DOHH2 (cell line): ENCODE data around the gene TFR2.

Experiments
- H3F3A ChIP-seq: fragments of 200-600 bp; sonication (generic), shearing (Covaris generic); 2 replicates; pipeline ENCODE4 v1.6.0; 2016; ENCODE audit warnings: antibody characterized with exemption, mild to moderate bottlenecking; ENCODE audit not compliant: control insufficient read depth, insufficient read depth
- H3K27ac ChIP-seq: fragments of 200-600 bp; sonication (generic); 2 replicates; pipeline ENCODE4 v1.5.1; 2014; ENCODE audit warnings: low read depth, mild to moderate bottlenecking, low read length, moderate library complexity
- H3K27me3 ChIP-seq: fragments of 200-600 bp; sonication (generic); 2 replicates; pipeline ENCODE4 v1.6.1; 2014; ENCODE audit warnings: mild to moderate bottlenecking, low read length, mixed read lengths; ENCODE audit not compliant: control insufficient read depth
- H3K36me3 ChIP-seq: fragments of 200-600 bp; sonication (generic); 2 replicates; pipeline ENCODE4 v1.6.1; 2014; ENCODE audit warnings: mild to moderate bottlenecking, low read length, moderate library complexity, mixed read lengths; ENCODE audit not compliant: control insufficient read depth
- H3K4me1 ChIP-seq: fragments of 200-600 bp; sonication (generic); 2 replicates; pipeline ENCODE4 v1.6.1; 2014; ENCODE audit warnings: mild to moderate bottlenecking, low read length, mixed read lengths; ENCODE audit not compliant: control insufficient read depth
- H3K4me2 ChIP-seq: fragments of 200-600 bp; sonication (generic); 2 replicates; pipeline ENCODE4 v1.6.0; 2014; ENCODE audit warnings: mild to moderate bottlenecking, low read length, moderate library complexity
- H3K4me3 ChIP-seq: fragments of 200-600 bp; sonication (generic); 2 replicates; pipeline ENCODE4 v1.5.1; 2014; ENCODE audit warnings: mild to moderate bottlenecking, low read length, mixed read lengths
- H3K79me2 ChIP-seq: fragments of 200-600 bp; sonication (generic); 2 replicates; pipeline ENCODE4 v1.6.1; 2014; ENCODE audit warnings: mild to moderate bottlenecking, low read length, mixed read lengths; ENCODE audit not compliant: control insufficient read depth
- H3K9me2 ChIP-seq: fragments of 200-600 bp; sonication (generic); replicated peaks from 2 replicates; pipeline ENCODE4 v1.6.1; 2014; ENCODE audit warnings: mild to moderate bottlenecking, low read length, mixed read lengths; ENCODE audit not compliant: control insufficient read depth
- H3K9me3 ChIP-seq: fragments of 200-600 bp; sonication (generic); 2 replicates; pipeline ENCODE4 v1.6.1; 2014; ENCODE audit warnings: antibody characterized with exemption, low read length, mixed read lengths; ENCODE audit not compliant: control insufficient read depth, insufficient read depth
- H4K20me1 ChIP-seq: fragments of 200-600 bp; sonication (generic); 2 replicates; pipeline ENCODE4 v1.6.0; 2014; ENCODE audit warnings: low read depth, mild to moderate bottlenecking, antibody characterized with exemption, low read length, moderate library complexity; ENCODE audit not compliant: control insufficient read depth, insufficient read depth
- EZH2phosphoT487 ChIP-seq: fragments of 200-600 bp; sonication (generic); IDR thresholded peaks from 2 replicates; pipeline ENCODE4 v1.6.1; 2017; ENCODE audit warnings: borderline replicate concordance, mild to moderate bottlenecking, antibody characterized with exemption, low read length, moderate library complexity, mixed read lengths
- TF ChIP-seq, protein P1 (sequence below): fragments of 200-600 bp; sonication (generic); IDR thresholded peaks from one replicate; pipeline ENCODE4 v1.5.1; 2014; ENCODE audit warnings: antibody characterized with exemption, mild to moderate bottlenecking, low read depth, low read length; ENCODE audit not compliant: poor library complexity, severe bottlenecking

The TFR2 gene

DNA sequence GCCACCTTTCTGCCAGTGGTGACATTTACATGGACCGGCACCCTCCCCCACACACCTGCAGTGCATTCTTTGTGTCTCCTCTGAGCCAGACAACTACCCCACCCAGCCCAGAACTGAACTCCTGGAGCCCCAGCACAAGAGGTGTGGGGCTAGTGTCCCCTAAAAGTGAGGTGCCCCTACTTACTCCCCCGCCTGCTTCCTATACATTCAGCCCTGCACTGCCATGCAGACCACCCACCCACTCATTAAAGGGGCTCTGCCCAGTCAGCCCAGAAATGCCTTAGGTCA is 69.6 kb downstream of the TFR2 start:
- no peaks in the 10 kb centered on the region for H3K79me2 ChIP-seq
- H3K36me3 ChIP-seq = peaks cover 24% of the 10 kb centered on the region
- peaks cover 11% of the 10 kb centered on the region for H3K27me3 ChIP-seq
- H3K9me2 ChIP-seq = no peaks in the 10 kb centered on the region
- peaks cover 34% of the 10 kb centered on the region for H3K4me1 ChIP-seq
- H3K4me3 ChIP-seq = no peak overlapping the region
- H3K4me2 ChIP-seq = no peak overlapping the region
- H3K9me3 ChIP-seq = no peaks in the 10 kb centered on the region
- no peak overlapping the region for H3K27ac ChIP-seq
- TF ChIP-seq EZH2phosphoT487 = no peak
- TF ChIP-seq, protein P1, sequence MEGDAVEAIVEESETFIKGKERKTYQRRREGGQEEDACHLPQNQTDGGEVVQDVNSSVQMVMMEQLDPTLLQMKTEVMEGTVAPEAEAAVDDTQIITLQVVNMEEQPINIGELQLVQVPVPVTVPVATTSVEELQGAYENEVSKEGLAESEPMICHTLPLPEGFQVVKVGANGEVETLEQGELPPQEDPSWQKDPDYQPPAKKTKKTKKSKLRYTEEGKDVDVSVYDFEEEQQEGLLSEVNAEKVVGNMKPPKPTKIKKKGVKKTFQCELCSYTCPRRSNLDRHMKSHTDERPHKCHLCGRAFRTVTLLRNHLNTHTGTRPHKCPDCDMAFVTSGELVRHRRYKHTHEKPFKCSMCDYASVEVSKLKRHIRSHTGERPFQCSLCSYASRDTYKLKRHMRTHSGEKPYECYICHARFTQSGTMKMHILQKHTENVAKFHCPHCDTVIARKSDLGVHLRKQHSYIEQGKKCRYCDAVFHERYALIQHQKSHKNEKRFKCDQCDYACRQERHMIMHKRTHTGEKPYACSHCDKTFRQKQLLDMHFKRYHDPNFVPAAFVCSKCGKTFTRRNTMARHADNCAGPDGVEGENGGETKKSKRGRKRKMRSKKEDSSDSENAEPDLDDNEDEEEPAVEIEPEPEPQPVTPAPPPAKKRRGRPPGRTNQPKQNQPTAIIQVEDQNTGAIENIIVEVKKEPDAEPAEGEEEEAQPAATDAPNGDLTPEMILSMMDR = no peak
- peaks cover 5% of the 10 kb centered on the region; the same call in 1 of the 2 replicates for H4K20me1 ChIP-seq
- H3F3A ChIP-seq = no peaks in the 10 kb centered on the region

DNA sequence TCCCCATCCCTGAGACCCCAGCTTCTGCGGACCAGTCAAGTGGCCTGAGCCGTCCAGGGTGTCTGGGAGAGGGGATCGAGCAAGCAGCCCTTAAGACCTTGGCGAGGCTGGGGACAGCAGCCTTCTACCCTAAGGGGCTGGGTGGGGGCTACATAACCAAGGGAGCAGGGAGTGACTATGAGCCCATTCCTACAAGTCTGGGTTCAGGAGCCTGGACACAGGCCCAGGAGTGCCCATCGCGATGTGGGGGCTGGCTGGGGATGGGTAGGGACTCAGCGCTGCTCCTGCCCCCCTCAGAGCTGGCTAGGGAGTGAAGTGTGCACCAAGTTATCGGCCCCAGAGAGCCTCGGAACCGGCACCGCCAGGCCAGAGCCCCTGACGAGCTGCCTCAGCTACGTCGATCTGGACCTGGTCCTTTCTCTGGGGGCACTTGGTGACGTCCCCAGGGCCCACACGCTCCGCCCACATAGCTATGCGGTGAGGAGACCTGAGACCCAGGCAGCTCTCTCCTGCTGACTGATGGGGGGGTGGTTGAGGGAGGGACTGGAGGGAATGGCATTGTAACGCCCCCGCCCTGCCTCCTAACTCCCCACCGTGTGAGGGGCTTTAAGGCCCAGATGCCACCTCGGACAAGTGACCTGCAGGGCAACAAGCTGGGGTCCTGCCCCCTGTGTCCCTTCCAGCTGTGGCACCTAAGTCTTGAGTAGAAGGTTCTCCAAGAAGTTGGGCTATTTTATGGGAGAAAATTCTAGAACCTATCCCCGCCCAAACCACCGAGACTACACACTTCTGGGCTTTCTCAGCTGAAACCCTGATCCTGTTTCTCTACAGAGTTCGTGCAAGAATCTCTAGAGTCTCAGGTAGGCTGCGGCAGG is 70.2 kb downstream of the TFR2 start:
- H3F3A ChIP-seq = no peaks in the 10 kb centered on the region
- no peak overlapping the region for H3K4me3 ChIP-seq
- peaks cover 18% of the 10 kb centered on the region for H3K36me3 ChIP-seq
- peaks cover 34% of the 10 kb centered on the region for H3K4me1 ChIP-seq
- peaks cover 5% of the 10 kb centered on the region; the same call in 1 of the 2 replicates for H4K20me1 ChIP-seq
- peaks cover 11% of the 10 kb centered on the region for H3K27me3 ChIP-seq
- H3K9me2 ChIP-seq = no peaks in the 10 kb centered on the region
- H3K79me2 ChIP-seq = no peaks in the 10 kb centered on the region
- H3K4me2 ChIP-seq = no peak overlapping the region
- TF ChIP-seq, protein P1 = no peak
- TF ChIP-seq EZH2phosphoT487 = no peak
- H3K27ac ChIP-seq = no peak overlapping the region
- H3K9me3 ChIP-seq = no peaks in the 10 kb centered on the region
